Activated CD8-positive, alpha-beta T cell treated with anti-CD3 and anti-CD28 coated beads for 36 hours (primary cell): ENCODE results near the gene DTX4. TPM values are rescaled to one million over a fixed set of nuclear protein-coding genes. Genes with fewer than 3 reads are reported as not detected.

Experiments used
- ATAC-seq: fragments of 200-7000 bp; cut with Tn5 transposase; one replicate; pipeline ENCODE4 v1.10.0; 2021; ENCODE audit warnings: mild to moderate bottlenecking, moderate library complexity
- CTCF ChIA-PET: fragments of 350-600 bp; sonication (Branson Sonifier 250); formaldehyde crosslinking; loops from one replicate; lab custom pipeline; 2021; ENCODE audit warnings: antibody characterized with exemption; lab: Charles Lee
- POLR2A ChIA-PET: fragments of 350-600 bp; sonication (Branson Sonifier 250); formaldehyde crosslinking; loops from one replicate; lab custom pipeline; 2021; ENCODE audit warnings: antibody characterized with exemption; lab: Charles Lee
- DNase-seq: peaks from one replicate; pipeline ENCODE4 v3.0.0-alpha.2; 2020
- H3K27ac Mint-ChIP-seq: one replicate; pipeline ENCODE4 v1.8.0; 2021; ENCODE audit warnings: mild to moderate bottlenecking, mixed read lengths
- H3K27me3 Mint-ChIP-seq: one replicate; pipeline ENCODE4 v1.8.0; 2021; ENCODE audit warnings: mixed read lengths
- H3K36me3 Mint-ChIP-seq: one replicate; pipeline ENCODE4 v1.8.0; 2021; ENCODE audit warnings: low read depth, mixed read lengths
- H3K4me1 Mint-ChIP-seq: one replicate; pipeline ENCODE4 v1.8.0; 2021; ENCODE audit warnings: low read depth, mixed read lengths
- H3K4me3 Mint-ChIP-seq: one replicate; pipeline ENCODE4 v1.8.0; 2021; ENCODE audit warnings: mild to moderate bottlenecking, moderate library complexity, mixed read lengths
- H3K9me3 Mint-ChIP-seq: one replicate; pipeline ENCODE4 v1.8.0; 2021; ENCODE audit warnings: mixed read lengths
- CTCF ChIP-seq: fragments of 200-600 bp; IDR thresholded peaks from one replicate; pipeline ENCODE4 v1.8.0; 2022; ENCODE audit warnings: antibody characterized with exemption, mild to moderate bottlenecking
- intact Hi-C: fragments of 100-400 bp; cut with micrococcal nuclease; formaldehyde crosslinking; loops from one replicate; pipeline ENCODE4 v1.10.0; 2022
- total RNA-seq, 2 experiments: library from RNA; stranded (reverse); gene quantifications; one replicate each; pipeline ENCODE4 v1.2.3, GENCODE V29; 2021

Gene DTX4
- total RNA-seq, 2 experiments from 2014 or later, result 0.16 to 0.29 TPM

GRCh38 chr11:59174664-59175033 lies 2.7 kb downstream of the DTX4 start:
- peaks cover 9% of the 10 kb centered on the region for H3K4me1 Mint-ChIP-seq
- H3K4me3 Mint-ChIP-seq, result no peak overlapping the region
- intact Hi-C loops, result loop anchor here (5.0 kb wide), 1 partner anchor 113 kb away; no protein-coding TSS in a partner anchor
- no peak for ATAC-seq
- peaks cover 4% of the 10 kb centered on the region for H3K9me3 Mint-ChIP-seq
- H3K27ac Mint-ChIP-seq, result no peak overlapping the region
- DNase-seq, result no peak
- H3K27me3 Mint-ChIP-seq, result peaks cover 13% of the 10 kb centered on the region
- ChIA-PET POLR2A (interaction anchor here (1.0 to 1.5 kb wide), 3 partner anchors 11 to 19 kb away, joined by 3 to 7 read pairs (median 5); no protein-coding TSS in a partner anchor), CTCF (interaction anchor here (0.6 to 9.9 kb wide), 9 partner anchors 10 to 255 kb away, joined by 3 to 180 read pairs (median 6); partner anchors contain the start of gene FAM111A)
- no peaks in the 10 kb centered on the region for H3K36me3 Mint-ChIP-seq
- TF ChIP-seq CTCF, result no peak

GRCh38 chr11:59175091-59175501 lies 3.2 kb downstream of the DTX4 start:
- ChIA-PET POLR2A (interaction anchor here (1.0 to 1.5 kb wide), 3 partner anchors 11 to 19 kb away, joined by 3 to 7 read pairs (median 5); no protein-coding TSS in a partner anchor), CTCF (interaction anchor here (0.6 to 9.9 kb wide), 9 partner anchors 10 to 255 kb away, joined by 3 to 180 read pairs (median 5); partner anchors contain the start of gene FAM111A)
- no peak for TF ChIP-seq CTCF
- Mint-ChIP-seq H3K27me3 (peaks cover 13% of the 10 kb centered on the region), H3K27ac (no peak overlapping the region), H3K9me3 (peaks cover 5% of the 10 kb centered on the region), H3K4me3 (no peak overlapping the region), H3K36me3 (no peaks in the 10 kb centered on the region), H3K4me1 (peaks cover 9% of the 10 kb centered on the region)
- intact Hi-C loops, result no loop called here
- DNase-seq, result no peak
- no peak for ATAC-seq

GRCh38 chr11:59176330-59176729 lies 4.4 kb downstream of the DTX4 start:
- CTCF ChIA-PET, result interaction anchor here (1.4 to 9.9 kb wide), 2 partner anchors 9 to 16 kb away, joined by 3 to 180 read pairs; no protein-coding TSS in a partner anchor
- intact Hi-C loops, result no loop called here
- no peaks in the 10 kb centered on the region for H3K36me3 Mint-ChIP-seq

GRCh38 chr11:59178402-59178801 lies 6.5 kb downstream of the DTX4 start:
- H3K27ac Mint-ChIP-seq, result no peak overlapping the region
- H3K4me3 Mint-ChIP-seq, result no peak overlapping the region
- H3K4me1 Mint-ChIP-seq, result peaks cover 2% of the 10 kb centered on the region
- intact Hi-C loops, result no loop called here
- ChIA-PET CTCF (interaction anchor here (1.0 to 9.9 kb wide), 3 partner anchors 7 to 120 kb away, joined by 3 to 180 read pairs (median 13); no protein-coding TSS in a partner anchor), POLR2A (no interaction called here)
- H3K9me3 Mint-ChIP-seq, result peaks cover 5% of the 10 kb centered on the region
- no peaks in the 10 kb centered on the region for H3K36me3 Mint-ChIP-seq
- ATAC-seq, result no peak
- H3K27me3 Mint-ChIP-seq, result peaks cover 5% of the 10 kb centered on the region
- TF ChIP-seq CTCF, result no peak
- no peak for DNase-seq

More at GRCh38 chr11:59176330-59176729, 4.4 kb downstream of the DTX4 start:
- Mint-ChIP-seq H3K27me3 (peaks cover 13% of the 10 kb centered on the region), H3K27ac (no peak overlapping the region), H3K4me1 (peaks cover 9% of the 10 kb centered on the region), H3K4me3 (no peak overlapping the region), H3K9me3 (peaks cover 5% of the 10 kb centered on the region)
- no peak for TF ChIP-seq CTCF
- DNase-seq (no peak), ATAC-seq (no peak)
- POLR2A ChIA-PET, result no interaction called here

- intact Hi-C loops, result no loop called here
Measured at GRCh38 chr11:59179121-59179520, 7.2 kb downstream of the DTX4 start.

More at GRCh38 chr11:59179121-59179520, 7.2 kb downstream of the DTX4 start:
- H3K27me3 Mint-ChIP-seq, result peaks cover 1% of the 10 kb centered on the region
- H3K4me1 Mint-ChIP-seq, result peaks cover 1% of the 10 kb centered on the region
- ChIA-PET POLR2A (no interaction called here), CTCF (interaction anchor here (3.4 to 11.5 kb wide), 2 partner anchors 6 to 22 kb away, joined by 13 to 180 read pairs; partner anchors contain the start of gene DTX4)
- no peak overlapping the region for H3K4me3 Mint-ChIP-seq
- H3K9me3 Mint-ChIP-seq, result peaks cover 5% of the 10 kb centered on the region
- no peaks in the 10 kb centered on the region for H3K36me3 Mint-ChIP-seq
- DNase-seq (no peak), ATAC-seq (no peak)
- H3K27ac Mint-ChIP-seq, result no peak overlapping the region
- TF ChIP-seq CTCF, result no peak
